Mesodermal cell (in vitro differentiated cells): Measurements from ENCODE around the gene PRXL2B.
"Not testable (repeated sequence)": the region's sequence is repeated elsewhere in the genome, so short reads cannot be mapped to it uniquely, and the experiment has no call there.

Source experiments
- H3K27ac ChIP-seq: 2 replicates; pipeline ENCODE4 v1.7.0; 2013; ENCODE audit warnings: mild to moderate bottlenecking, low read depth, low read length, moderate library complexity; ENCODE audit not compliant: severe bottlenecking
- H3K36me3 ChIP-seq: 2 replicates; pipeline ENCODE4 v1.7.1; 2013; ENCODE audit warnings: mild to moderate bottlenecking, low read length, moderate library complexity; ENCODE audit not compliant: control insufficient read depth, insufficient read depth
- H3K4me1 ChIP-seq: one replicate; pipeline ENCODE4 v1.7.1; 2013; ENCODE audit warnings: mild to moderate bottlenecking, low read length; ENCODE audit not compliant: insufficient read depth, control insufficient read depth, poor library complexity, severe bottlenecking
- H3K4me3 ChIP-seq: 2 replicates; pipeline ENCODE4 v1.7.0; 2013; ENCODE audit warnings: low read length, control low read depth, mild to moderate bottlenecking; ENCODE audit not compliant: insufficient read depth, poor library complexity, severe bottlenecking; ENCODE audit errors: extremely low read depth
- H3K9me3 ChIP-seq: 2 replicates; pipeline ENCODE4 v1.7.1; 2013; ENCODE audit warnings: mild to moderate bottlenecking, low read length, moderate library complexity; ENCODE audit not compliant: control insufficient read depth
- WGBS, 2 experiments: methylation state at CpG; one replicate each; pipeline ENCODE4 v1.1.5; 2013; ENCODE audit warnings: missing lambda C conversion rate in 2 of 2; ENCODE audit not compliant: insufficient coverage in 2 of 2; 5-methylcytosine and 5-hydroxymethylcytosine counted together

The PRXL2B gene

GRCh38 chr1:2567083-2567679, 19.4 kb upstream of the PRXL2B start:
- H3K4me1 ChIP-seq = peaks cover 5% of the 10 kb centered on the region
- H3K4me3 ChIP-seq = no peak overlapping the region
- no peaks in the 10 kb centered on the region for H3K9me3 ChIP-seq
- no peak overlapping the region for H3K27ac ChIP-seq
- no peaks in the 10 kb centered on the region for H3K36me3 ChIP-seq
- 93 to 96% methylated on average over 9 to 14 of the region's 16 CpGs for WGBS, 2 experiments

GRCh38 chr1:2568187-2568816, 18.3 kb upstream of the PRXL2B start:
- H3K9me3 ChIP-seq, H3K4me3 ChIP-seq, H3K36me3 ChIP-seq, H3K27ac ChIP-seq, H3K4me1 ChIP-seq: not testable (repeated sequence)
- 56 to 79% methylated on average over 2 to 3 of the region's 17 CpGs for WGBS, 2 experiments

GRCh38 chr1:2569060-2569459, 17.5 kb upstream of the PRXL2B start:
- Histone ChIP-seq H3K27ac (no peak overlapping the region), H3K4me1 (peaks cover 5% of the 10 kb centered on the region), H3K9me3 (peaks cover 8% of the 10 kb centered on the region), H3K36me3 (no peaks in the 10 kb centered on the region), H3K4me3 (no peak overlapping the region)
- 92 to 95% methylated on average over 13 to 14 of the region's 17 CpGs for WGBS, 2 experiments

GRCh38 chr1:2569703-2570102, 16.9 kb upstream of the PRXL2B start:
- not testable (repeated sequence) for H3K9me3 ChIP-seq, H3K36me3 ChIP-seq, H3K27ac ChIP-seq, H3K4me3 ChIP-seq, H3K4me1 ChIP-seq
- 88 to 94% methylated on average over 11 to 12 of the region's 13 CpGs for WGBS, 2 experiments

GRCh38 chr1:2570332-2570731, 16.2 kb upstream of the PRXL2B start:
- H3K9me3 ChIP-seq = peaks cover 8% of the 10 kb centered on the region
- 94 to 96% methylated on average over 16 to 17 of the region's 17 CpGs for WGBS, 2 experiments

GRCh38 chr1:2571348-2571747, 15.2 kb upstream of the PRXL2B start:
- Histone ChIP-seq H3K4me3 (no peak overlapping the region), H3K36me3 (no peaks in the 10 kb centered on the region)

More at GRCh38 chr1:2570332-2570731, 16.2 kb upstream of the PRXL2B start:
- Histone ChIP-seq H3K36me3 (no peaks in the 10 kb centered on the region), H3K27ac (no peak overlapping the region), H3K4me1 (peaks cover 5% of the 10 kb centered on the region), H3K4me3 (no peak overlapping the region)

GRCh38 chr1:2573250-2573920, 13.2 kb upstream of the PRXL2B start:
- Histone ChIP-seq H3K36me3 (no peaks in the 10 kb centered on the region), H3K4me3 (no peak overlapping the region), H3K4me1 (peaks cover 11% of the 10 kb centered on the region), H3K9me3 (peaks cover 8% of the 10 kb centered on the region), H3K27ac (no peak overlapping the region)
- 94% methylated on average over 7 to 8 of the region's 8 CpGs for WGBS, 2 experiments

More at GRCh38 chr1:2571348-2571747, 15.2 kb upstream of the PRXL2B start:
- Histone ChIP-seq H3K4me1 (peaks cover under 1% of the 10 kb centered on the region), H3K27ac (no peak overlapping the region), H3K9me3 (peaks cover 8% of the 10 kb centered on the region)
- WGBS, 2 experiments = 96 to 99% methylated on average over 7 to 9 of the region's 9 CpGs

GRCh38 chr1:2574350-2574749, 12.2 kb upstream of the PRXL2B start:
- Histone ChIP-seq H3K27ac (no peak overlapping the region), H3K36me3 (no peaks in the 10 kb centered on the region), H3K9me3 (peaks cover 8% of the 10 kb centered on the region), H3K4me3 (no peak overlapping the region), H3K4me1 (peaks cover 13% of the 10 kb centered on the region)
- WGBS, 2 experiments = 88 to 93% methylated on average over 7 to 8 of the region's 9 CpGs

GRCh38 chr1:2575801-2576663, 10.5 kb upstream of the PRXL2B start:
- H3K36me3 ChIP-seq = no peaks in the 10 kb centered on the region
- H3K9me3 ChIP-seq = peaks cover 8% of the 10 kb centered on the region
- WGBS, 2 experiments = 93 to 97% methylated on average over 18 to 23 of the region's 23 CpGs
- H3K4me3 ChIP-seq = no peak overlapping the region
- H3K4me1 ChIP-seq = peaks cover 13% of the 10 kb centered on the region
- no peak overlapping the region for H3K27ac ChIP-seq

- H3K9me3 ChIP-seq, H3K4me3 ChIP-seq, H3K36me3 ChIP-seq: not testable (repeated sequence)
- Histone ChIP-seq H3K27ac (peak overlapping the region; percentile 45), H3K4me1 (peaks cover 13% of the 10 kb centered on the region)
- WGBS, 2 experiments = 89 to 93% methylated on average over 9 to 17 of the region's 23 CpGs
Measured at GRCh38 chr1:2577565-2578075, 9.0 kb upstream of the PRXL2B start.
